CD4-positive, alpha-beta T cell (primary cell): ENCODE data around the gene PAK6. TPM values are rescaled to one million over a fixed set of nuclear protein-coding genes. Genes with fewer than 3 reads are reported as not detected.

Experiments used
- ATAC-seq: fragments of 200-7000 bp; cut with Tn5 transposase; one replicate; pipeline ENCODE4 v1.10.0; 2022; ENCODE audit warnings: mild to moderate bottlenecking; ENCODE audit not compliant: poor library complexity
- CTCF ChIA-PET: fragments of 350-600 bp; sonication (Branson Sonifier 250); formaldehyde crosslinking; loops from one replicate; lab custom pipeline; 2021; ENCODE audit warnings: antibody characterized with exemption, inconsistent platforms; lab: Charles Lee
- POLR2A ChIA-PET: fragments of 350-600 bp; sonication (Branson Sonifier 250); formaldehyde crosslinking; loops from one replicate; lab custom pipeline; 2021; ENCODE audit warnings: antibody characterized with exemption, inconsistent platforms; lab: Charles Lee
- DNase-seq, 14 experiments: peaks; one replicate each; pipeline ENCODE4 v3.0.0-alpha.2; 2013 to 2020; ENCODE audit warnings: mixed read lengths in 2 of 14
- H3K27ac ChIP-seq, 2 donors: one replicate each; pipeline versions ENCODE4 v1.5.1 to v1.7.0; 2013; ENCODE audit warnings: low read length in 2 of 2, low read depth in 1 of 2, mild to moderate bottlenecking in 1 of 2
- H3K27me3 ChIP-seq, 2 experiments: 1 replicate in 1 of 2; 2 replicates in 1 of 2; pipeline versions ENCODE4 v1.6.1 to v1.7.0; 2013; ENCODE audit warnings: low read length in 2 of 2, control low read depth in 1 of 2, mild to moderate bottlenecking in 1 of 2, moderate library complexity in 1 of 2; ENCODE audit not compliant: insufficient read depth in 2 of 2, control insufficient read depth in 1 of 2
- H3K36me3 ChIP-seq: one replicate; pipeline ENCODE4 v1.6.1; 2013; ENCODE audit warnings: low read length, control low read depth; ENCODE audit not compliant: insufficient read depth
- H3K4me1 ChIP-seq: one replicate; pipeline ENCODE4 v1.6.1; 2013; ENCODE audit warnings: low read length, control low read depth; ENCODE audit not compliant: insufficient read depth
- H3K4me3 ChIP-seq: one replicate; pipeline ENCODE4 v1.5.1; 2013; ENCODE audit warnings: mild to moderate bottlenecking, low read length, moderate library complexity
- H3K9me3 ChIP-seq, 2 experiments: 1 replicate in 1 of 2; 2 replicates in 1 of 2; pipeline versions ENCODE4 v1.6.1 to v1.7.0; 2013; ENCODE audit warnings: low read length in 2 of 2, mild to moderate bottlenecking in 2 of 2, control low read depth in 1 of 2, moderate library complexity in 1 of 2; ENCODE audit not compliant: control insufficient read depth in 1 of 2, insufficient read depth in 1 of 2
- H3K27ac Mint-ChIP-seq: one replicate; pipeline ENCODE4 v1.8.0; 2020; ENCODE audit warnings: mixed read lengths
- H3K27me3 Mint-ChIP-seq: one replicate; pipeline ENCODE4 v1.8.0; 2021; ENCODE audit warnings: mixed read lengths
- H3K36me3 Mint-ChIP-seq: one replicate; pipeline ENCODE4 v1.8.0; 2021; ENCODE audit warnings: low read depth, mixed read lengths
- H3K4me1 Mint-ChIP-seq: one replicate; pipeline ENCODE4 v1.8.0; 2021; ENCODE audit warnings: low read depth, mixed read lengths
- H3K4me3 Mint-ChIP-seq: one replicate; pipeline ENCODE4 v1.8.0; 2020; ENCODE audit warnings: mild to moderate bottlenecking, mixed read lengths
- H3K9me3 Mint-ChIP-seq: one replicate; pipeline ENCODE4 v1.8.0; 2020; ENCODE audit warnings: mixed read lengths
- CTCF ChIP-seq: fragments of 200-600 bp; IDR thresholded peaks from one replicate; pipeline ENCODE4 v1.8.0; 2022; ENCODE audit warnings: antibody characterized with exemption, mild to moderate bottlenecking
- intact Hi-C, 2 experiments: fragments of 100-400 bp; cut with DNase I in 1 of 2; cut with micrococcal nuclease in 1 of 2; formaldehyde crosslinking; loops; one replicate each; pipeline versions ENCODE4 v1.15.1 to v1.9.0; 2023 to 2025; cut with DNase I, micrococcal nuclease
- total RNA-seq, 174 experiments: library from RNA in 2 of 174; stranded (reverse) in 2 of 174; gene quantifications; one replicate each; pipeline ENCODE4 v1.2.3 and lab custom pipeline; 2021 to 2026

Gene PAK6
- total RNA-seq, 2 experiments from 2014 or later: 0.34 to 0.36 TPM

GRCh38 chr15:40217166-40217824 is 21.6 kb upstream of the PAK6 start:
- Histone ChIP-seq H3K36me3 (no peaks in the 10 kb centered on the region), H3K27ac (no peak overlapping the region), H3K9me3 (no peaks in the 10 kb centered on the region), H3K27me3 (no peaks in the 10 kb centered on the region), H3K4me3 (no peak overlapping the region), H3K4me1 (no peaks in the 10 kb centered on the region)
- ChIA-PET CTCF (interaction anchor here (0.5 to 2.2 kb wide), 14 partner anchors 10 to 208 kb away, joined by 3 to 27 read pairs (median 5); no protein-coding TSS in a partner anchor), POLR2A (interaction anchor here (1.0 kb wide), 2 partner anchors 57 to 58 kb away, joined by 5 to 6 read pairs; no protein-coding TSS in a partner anchor)
- intact Hi-C loops: loop anchor here (1.0 to 10.0 kb wide), 6 partner anchors 57 to 430 kb away; no protein-coding TSS in a partner anchor
- Mint-ChIP-seq H3K27ac (no peak overlapping the region), H3K36me3 (no peaks in the 10 kb centered on the region), H3K9me3 (no peaks in the 10 kb centered on the region), H3K4me1 (no peaks in the 10 kb centered on the region), H3K27me3 (no peaks in the 10 kb centered on the region), H3K4me3 (no peak overlapping the region)
- peak; percentile 90 for TF ChIP-seq CTCF
- DNase-seq (peak in 11 of 14 experiments; percentile 9 to 85 (median 31)), ATAC-seq (peak; percentile 99)

GRCh38 chr15:40219801-40220200 is 19.1 kb upstream of the PAK6 start:
- intact Hi-C loops: loop anchor here (5.0 to 10.0 kb wide), 5 partner anchors 112 to 432 kb away; no protein-coding TSS in a partner anchor
- DNase-seq (no peak), ATAC-seq (no peak)
- no peaks in the 10 kb centered on the region for H3K4me1 ChIP-seq
- no peak overlapping the region for H3K27ac ChIP-seq
- Mint-ChIP-seq H3K36me3 (no peaks in the 10 kb centered on the region), H3K4me1 (no peaks in the 10 kb centered on the region), H3K9me3 (no peaks in the 10 kb centered on the region), H3K27me3 (no peaks in the 10 kb centered on the region), H3K4me3 (no peak overlapping the region), H3K27ac (no peak overlapping the region)
- no peaks in the 10 kb centered on the region for H3K36me3 ChIP-seq
- POLR2A ChIA-PET: no interaction called here
- H3K4me3 ChIP-seq: no peak overlapping the region
- TF ChIP-seq CTCF: no peak
- no peaks in the 10 kb centered on the region for H3K27me3 ChIP-seq
- no peaks in the 10 kb centered on the region for H3K9me3 ChIP-seq
- CTCF ChIA-PET: no interaction called here

DNA sequence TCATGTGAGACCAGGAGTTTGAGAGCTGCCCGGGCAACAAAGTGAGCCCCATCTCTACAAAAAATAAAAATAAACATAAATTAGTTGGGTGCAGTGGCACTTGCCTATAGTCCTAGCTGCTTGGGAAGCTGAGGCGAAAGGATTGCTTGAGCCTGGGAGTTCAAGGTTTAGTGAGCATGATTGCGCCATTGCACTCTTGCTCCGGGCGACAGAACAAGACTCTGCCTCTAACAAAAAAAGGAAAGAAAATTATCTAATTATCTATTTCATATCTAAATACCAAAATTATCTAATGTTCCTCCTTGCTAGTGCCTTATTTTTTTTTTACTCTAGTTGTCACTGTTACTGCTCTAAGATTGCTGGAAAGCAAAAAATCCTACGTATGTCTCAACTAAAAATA is 16.7 kb upstream of the PAK6 start:
- Mint-ChIP-seq H3K36me3 (no peaks in the 10 kb centered on the region), H3K9me3 (no peaks in the 10 kb centered on the region), H3K27ac (no peak overlapping the region), H3K27me3 (no peaks in the 10 kb centered on the region), H3K4me1 (no peaks in the 10 kb centered on the region), H3K4me3 (no peak overlapping the region)
- H3K36me3 ChIP-seq: no peaks in the 10 kb centered on the region
- ATAC-seq (no peak), DNase-seq (no peak)
- TF ChIP-seq CTCF: no peak
- no peaks in the 10 kb centered on the region for H3K9me3 ChIP-seq
- ChIA-PET CTCF (no interaction called here), POLR2A (no interaction called here)
- intact Hi-C loops: no loop called here
- H3K4me1 ChIP-seq: no peaks in the 10 kb centered on the region
- H3K4me3 ChIP-seq: no peak overlapping the region
- no peak overlapping the region for H3K27ac ChIP-seq
- no peaks in the 10 kb centered on the region for H3K27me3 ChIP-seq
